ENCODE measurements around the gene PLXNA4.

GRCh38 chr7:132504071-132504470 lies 72.2 kb downstream of the PLXNA4 start:
- TF ChIP-seq RARB (CRISPR knock-in tag; IDR thresholded peaks at IDR 0.05) (no peak), CTCF (IDR thresholded peaks at IDR 0.05) (no peak), MYC (IDR thresholded peaks at IDR 0.05; ENCODE audit: borderline replicate concordance, low read length) (no peak), FOXS1 (CRISPR knock-in tag; IDR thresholded peaks at IDR 0.05) (no peak), REST (IDR thresholded peaks at IDR 0.05) (no peak), MAFK (IDR thresholded peaks at IDR 0.05; ENCODE audit: partially characterized antibody) (no peak), POLR2A (IDR thresholded peaks at IDR 0.05; ENCODE audit: low read length) (no peak), HDAC2 (IDR thresholded peaks at IDR 0.05) (no peak), MAX (IDR thresholded peaks at IDR 0.05) (no peak), USF2 (IDR thresholded peaks at IDR 0.05) (no peak), RAD21 (conservative IDR thresholded peaks at IDR 0.05 in 1 of 2, IDR thresholded peaks at IDR 0.05 in 1 of 2) (no peak)

Data from A549 (cell line).